Stimulated activated CD4-positive, alpha-beta T cell treated with anti-CD3 and anti-CD28 coated beads, Interleukin-12 subunit alpha, Interleukin-12 subunit beta, amount 100 ng/mL, for 24 hours (primary cell): ENCODE measurements around the gene ZCRB1.

Experiments used
- DNase-seq, 2 experiments: peaks; one replicate each; pipeline ENCODE4 v3.0.0-alpha.2; 2020; ENCODE audit warnings: low read depth in 2 of 2

ZCRB1 gene

GRCh38 chr12:42281278-42281677 is 44.6 kb downstream of the ZCRB1 start:
- DNase-seq, result no peak

- no peak for DNase-seq
Measured at GRCh38 chr12:42278128-42278510, 47.8 kb downstream of the ZCRB1 start.

GRCh38 chr12:42277396-42278127 is 48.3 kb downstream of the ZCRB1 start:
- DNase-seq, result no peak

- DNase-seq, result no peak
Measured at GRCh38 chr12:42275499-42275898, 50.4 kb downstream of the ZCRB1 start.

- no peak for DNase-seq
Measured at GRCh38 chr12:42273706-42274105, 52.2 kb downstream of the ZCRB1 start.

- DNase-seq, result no peak
Measured at GRCh38 chr12:42270596-42270995, 55.3 kb downstream of the ZCRB1 start.

GRCh38 chr12:42267413-42268190 is 58.3 kb downstream of the ZCRB1 start:
- no peak for DNase-seq

GRCh38 chr12:42266579-42267230 is 59.2 kb downstream of the ZCRB1 start:
- no peak for DNase-seq

GRCh38 chr12:42262271-42262670 is 63.6 kb downstream of the ZCRB1 start:
- no peak for DNase-seq
